Activated T-cell treated with anti-CD3 and anti-CD28 coated beads for 48 hours (primary cell): Measurements from ENCODE around the gene SLC25A21.
"Not testable (repeated sequence)": the region's sequence is repeated elsewhere in the genome, so short reads cannot be mapped to it uniquely, and the experiment has no call there.

ENCODE experiments used
- DNase-seq: peaks from one replicate; pipeline ENCODE4 v3.0.0-alpha.2; 2020; ENCODE audit warnings: low read depth

Gene SLC25A21

GRCh38 chr14:36986407-36986806, 186.0 kb downstream of the SLC25A21 start:
- DNase-seq: no peak

- DNase-seq: no peak
These were observed 190.4 kb downstream of the SLC25A21 start for GRCh38 chr14:36981832-36982529.

- not testable (repeated sequence) for DNase-seq
These were observed 192.0 kb downstream of the SLC25A21 start for GRCh38 chr14:36980413-36980812.

- no peak for DNase-seq
These were observed 192.5 kb downstream of the SLC25A21 start for GRCh38 chr14:36979863-36980262.

GRCh38 chr14:36976571-36977023, 195.8 kb downstream of the SLC25A21 start:
- DNase-seq: no peak

GRCh38 chr14:36975834-36976233, 196.6 kb downstream of the SLC25A21 start:
- DNase-seq: no peak

- no peak for DNase-seq
These were observed 197.4 kb downstream of the SLC25A21 start for GRCh38 chr14:36974985-36975384.

GRCh38 chr14:36973806-36974442, 198.5 kb downstream of the SLC25A21 start:
- no peak for DNase-seq

GRCh38 chr14:36971263-36971855, 201.0 kb downstream of the SLC25A21 start:
- DNase-seq: no peak

GRCh38 chr14:36967892-36968555, 204.4 kb downstream of the SLC25A21 start:
- DNase-seq: no peak

GRCh38 chr14:36955967-36956366, 216.4 kb downstream of the SLC25A21 start:
- no peak for DNase-seq

- no peak for DNase-seq
These were observed 217.0 kb downstream of the SLC25A21 start for GRCh38 chr14:36955376-36955775.

- no peak for DNase-seq
These were observed 219.7 kb downstream of the SLC25A21 start for GRCh38 chr14:36952689-36953088.

- DNase-seq: no peak
These were observed 221.0 kb downstream of the SLC25A21 start for GRCh38 chr14:36951380-36951911.

GRCh38 chr14:36950812-36951211, 221.6 kb downstream of the SLC25A21 start:
- DNase-seq: no peak

- DNase-seq: no peak
These were observed 223.0 kb downstream of the SLC25A21 start for GRCh38 chr14:36949371-36949770.

- no peak for DNase-seq
These were observed 224.1 kb downstream of the SLC25A21 start for GRCh38 chr14:36948157-36948859.

- DNase-seq: no peak
These were observed 225.0 kb downstream of the SLC25A21 start for GRCh38 chr14:36947362-36947761.

GRCh38 chr14:36946872-36947271, 225.5 kb downstream of the SLC25A21 start:
- no peak for DNase-seq

GRCh38 chr14:36944307-36945010, 227.9 kb downstream of the SLC25A21 start:
- DNase-seq: no peak
